Psoas muscle (tissue), 8 donors: ENCODE results near the gene PTPRK. TPM values are rescaled to one million over a fixed set of nuclear protein-coding genes. Genes with fewer than 3 reads are reported as not detected.

Source experiments
- ATAC-seq, 4 donors: fragments of 200-7000 bp; cut with Tn5 transposase; one replicate each; pipeline ENCODE4 v1.9.1; 2020; ENCODE audit warnings: moderate library complexity in 3 of 4, mild to moderate bottlenecking in 2 of 4
- DNase-seq, 2 donors: peaks; one replicate each; pipeline ENCODE4 v3.0.0-alpha.2; 2020
- H3K27ac ChIP-seq: fragments of 200-600 bp; one replicate; pipeline ENCODE4 v1.8.0; 2022
- H3K27me3 ChIP-seq, 3 donors: fragments of 200-600 bp in 1 of 3; one replicate each; pipeline versions ENCODE4 v1.6.1 to v1.8.0; 2013 to 2022; ENCODE audit warnings: low read length in 2 of 3, mild to moderate bottlenecking in 2 of 3, moderate library complexity in 1 of 3; ENCODE audit not compliant: insufficient read depth in 3 of 3
- H3K36me3 ChIP-seq, 2 donors: fragments of 200-600 bp in 1 of 2; one replicate each; pipeline versions ENCODE4 v1.6.1 to v1.8.0; 2013 to 2022; ENCODE audit warnings: low read depth in 1 of 2, mild to moderate bottlenecking in 1 of 2, moderate library complexity in 1 of 2; ENCODE audit not compliant: insufficient read depth in 1 of 2
- H3K4me1 ChIP-seq: fragments of 200-600 bp; one replicate; pipeline ENCODE4 v1.8.0; 2022
- H3K4me3 ChIP-seq: fragments of 200-600 bp; one replicate; pipeline ENCODE4 v1.8.0; 2022; ENCODE audit warnings: mild to moderate bottlenecking
- H3K9me3 ChIP-seq: fragments of 200-600 bp; one replicate; pipeline ENCODE4 v1.8.0; 2022
- CTCF ChIP-seq: fragments of 200-600 bp; IDR thresholded peaks from one replicate; pipeline ENCODE4 v1.8.0; 2022; ENCODE audit warnings: antibody characterized with exemption
- WGBS, 3 donors: extraction: QIAGEN DNeasy Blood & Tissue Kit; methylation state at CpG; one replicate each; pipeline versions ENCODE4 v1.1.6 to v1.1.7; 2013; 5-methylcytosine and 5-hydroxymethylcytosine counted together
- intact Hi-C, 2 donors: fragments of 100-400 bp; cut with DNase I; formaldehyde crosslinking; loops; one replicate each; pipeline versions ENCODE4 v1.11.0 to v1.14.2; 2022
- polyA plus RNA-seq, 3 donors: library from polyadenylated mRNA; stranded (reverse); fragments of 200-250 nt; gene quantifications; one replicate each; pipeline ENCODE4 v1.2.3, GENCODE V29; 2013
- total RNA-seq, 4 donors: library from RNA; stranded (reverse); fragmentation: NEBNext Ultra II Directional in 2 of 4; extraction: Animal tissue kit (Norgen Biotek cat#: 25700) in 2 of 4; gene quantifications; one replicate each; pipeline versions ENCODE4 v1.2.1 to v1.2.4, GENCODE V29; 2021 to 2023
- donor health status: healthy with polysubstance abuse.
- donor health status: DM: no; HTN: no; CAD: no; lungs with moderate emphysema.
- donor health status: Bipolar disorder and iron deficiency.
- donor health status: healthy.
- donor health status: DM: yes; HTN: yes; CAD: no.
- donor health status: DM: no; HTN: no; CAD: no.
- donor health status: DM: no; HTN: no; CAD: no.
- donor health status: DM: yes; HTN: yes; CAD: no.

The PTPRK gene
- total and polyA plus RNA-seq, 7 donors: 3.2 to 10.6 (median 9.1) TPM

- 65 to 73% (median 70%) methylated on average over 5 of the region's 5 CpGs for WGBS, 3 donors
- no peaks in the 10 kb centered on the region for H3K9me3 ChIP-seq
- H3K27me3 ChIP-seq: no peaks in the 10 kb centered on the region
- no peak for DNase-seq
- intact Hi-C loops: no loop called here
- H3K27ac ChIP-seq: no peak overlapping the region
- no peak for ATAC-seq
- H3K36me3 ChIP-seq: no peaks in the 10 kb centered on the region
- H3K4me1 ChIP-seq: no peaks in the 10 kb centered on the region
- H3K4me3 ChIP-seq: no peak overlapping the region
- no peak for TF ChIP-seq CTCF
Observed at GRCh38 chr6:128483472-128484135, 36.8 kb downstream of the PTPRK start.

GRCh38 chr6:128482642-128483041, 37.8 kb downstream of the PTPRK start:
- Histone ChIP-seq H3K27me3 (no peaks in the 10 kb centered on the region), H3K9me3 (no peaks in the 10 kb centered on the region), H3K36me3 (no peaks in the 10 kb centered on the region), H3K4me1 (no peaks in the 10 kb centered on the region), H3K4me3 (no peak overlapping the region), H3K27ac (no peak overlapping the region)
- intact Hi-C loops: no loop called here
- ATAC-seq: no peak
- WGBS, 3 donors: 57 to 70% (median 63%) methylated on average over 3 of the region's 3 CpGs
- TF ChIP-seq CTCF: no peak
- DNase-seq: no peak

GRCh38 chr6:128479991-128480390, 40.4 kb downstream of the PTPRK start:
- H3K4me3 ChIP-seq: no peak overlapping the region
- H3K27me3 ChIP-seq: no peaks in the 10 kb centered on the region
- WGBS, 3 donors: 79 to 82% (median 79%) methylated on average over 4 of the region's 4 CpGs
- H3K27ac ChIP-seq: no peak overlapping the region
- no peaks in the 10 kb centered on the region for H3K9me3 ChIP-seq
- no peaks in the 10 kb centered on the region for H3K4me1 ChIP-seq
- intact Hi-C loops: no loop called here
- ATAC-seq: no peak
- DNase-seq: no peak
- H3K36me3 ChIP-seq: no peaks in the 10 kb centered on the region
- TF ChIP-seq CTCF: no peak

GRCh38 chr6:128479048-128479666, 41.2 kb downstream of the PTPRK start:
- DNase-seq: no peak
- Histone ChIP-seq H3K4me1 (no peaks in the 10 kb centered on the region), H3K27ac (no peak overlapping the region), H3K4me3 (no peak overlapping the region), H3K27me3 (no peaks in the 10 kb centered on the region), H3K9me3 (no peaks in the 10 kb centered on the region), H3K36me3 (no peaks in the 10 kb centered on the region)
- intact Hi-C loops: no loop called here
- no peak for ATAC-seq
- 96 to 100% (median 96%) methylated on average over 2 of the region's 2 CpGs for WGBS, 3 donors
- TF ChIP-seq CTCF: no peak
